Fibroblast of skin of scalp (primary cell): ENCODE results near the gene KLHL18. TPM values are rescaled to one million over a fixed set of nuclear protein-coding genes. Genes with fewer than 3 reads are reported as not detected.
A peak's percentile ranks its signal among the peaks of the same experiment; 100 is the strongest.
"Not testable (repeated sequence)": the region's sequence is repeated elsewhere in the genome, so short reads cannot be mapped to it uniquely, and the experiment has no call there.

Experiments used
- DNase-seq: peaks from one replicate; pipeline ENCODE4 v3.0.0-alpha.2; 2013
- polyA plus RNA-seq, 2 experiments: library from polyadenylated mRNA; unstranded; fragments of 120-200 nt; gene quantifications; one replicate each; pipeline ENCODE4 v1.2.1, GENCODE V29; 2013; ENCODE audit not compliant: insufficient read length in 2 of 2

Gene KLHL18
- polyA plus RNA-seq (2013, experiment 1 of 2; ENCODE audit: insufficient read length), result 16.0 TPM
- polyA plus RNA-seq (2013, experiment 2 of 2; ENCODE audit: insufficient read length), result 16.3 TPM

DNA sequence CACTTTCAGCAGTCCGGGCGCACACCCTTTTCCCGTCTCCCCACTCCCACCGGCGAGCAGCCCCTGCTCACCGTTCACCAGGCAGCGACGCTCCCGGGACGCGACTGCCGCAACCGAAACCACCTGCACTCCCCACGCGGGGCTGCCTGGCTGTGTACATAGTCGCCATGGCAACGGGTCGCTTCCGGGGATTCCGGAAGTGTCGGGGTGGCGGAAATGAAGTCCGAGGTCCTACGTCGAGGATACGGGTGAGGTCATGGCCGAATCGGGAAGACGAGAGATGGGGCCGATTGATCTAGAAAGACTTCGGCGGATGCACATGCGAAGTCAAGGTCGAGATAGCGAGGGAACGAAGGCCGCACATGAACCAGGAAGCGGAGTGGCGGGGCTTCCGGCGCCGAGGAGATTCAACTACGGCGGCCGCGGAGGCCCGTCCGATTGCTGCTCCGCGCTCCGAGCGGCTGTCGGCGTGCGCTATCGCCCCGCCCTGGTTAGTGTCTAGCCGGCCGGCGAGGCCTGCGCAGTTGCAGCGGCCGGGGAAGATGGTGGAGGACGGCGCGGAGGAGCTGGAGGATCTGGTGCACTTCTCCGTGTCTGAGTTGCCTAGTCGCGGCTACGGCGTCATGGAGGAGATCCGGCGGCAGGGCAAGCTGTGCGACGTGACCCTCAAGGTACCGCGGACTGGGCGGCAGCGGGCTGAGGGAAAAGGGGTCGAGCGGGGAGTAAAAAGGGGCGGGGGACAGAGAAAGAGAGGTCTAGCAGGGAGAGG is at the start of gene KLHL18, which contains the start of gene KIF9:
Gene KLHL18, plus strand, starts transcription at position 521 of the 769 bp plus-strand sequence. Its CDS starts 22 bp downstream, at position 543.
Gene KIF9, minus strand, starts transcription at position 376 of the 769 bp plus-strand sequence. CDS start 5,425 bp downstream, outside the sequence.
- peak; percentile 92 for DNase-seq

DNA sequence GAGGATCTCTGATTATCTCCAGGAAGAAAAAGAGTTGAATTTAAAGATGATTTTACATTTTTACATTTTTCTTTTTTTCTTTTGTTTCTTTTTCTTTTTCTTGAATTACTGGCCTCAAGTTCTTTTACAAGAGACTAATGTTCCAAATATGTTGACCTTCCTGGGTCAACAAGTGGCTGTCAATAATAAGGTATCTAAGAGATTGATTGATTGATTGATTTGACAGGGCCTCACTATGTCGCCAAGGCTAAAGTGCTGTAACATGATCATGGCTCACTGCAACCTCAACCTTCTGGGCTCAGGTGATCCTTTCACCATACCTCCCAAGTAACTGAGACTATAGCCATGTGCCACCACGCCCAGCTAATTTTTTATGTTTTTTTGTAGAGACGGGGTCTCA is 44.7 kb upstream of the KLHL18 start:
- DNase-seq, result no peak

DNA sequence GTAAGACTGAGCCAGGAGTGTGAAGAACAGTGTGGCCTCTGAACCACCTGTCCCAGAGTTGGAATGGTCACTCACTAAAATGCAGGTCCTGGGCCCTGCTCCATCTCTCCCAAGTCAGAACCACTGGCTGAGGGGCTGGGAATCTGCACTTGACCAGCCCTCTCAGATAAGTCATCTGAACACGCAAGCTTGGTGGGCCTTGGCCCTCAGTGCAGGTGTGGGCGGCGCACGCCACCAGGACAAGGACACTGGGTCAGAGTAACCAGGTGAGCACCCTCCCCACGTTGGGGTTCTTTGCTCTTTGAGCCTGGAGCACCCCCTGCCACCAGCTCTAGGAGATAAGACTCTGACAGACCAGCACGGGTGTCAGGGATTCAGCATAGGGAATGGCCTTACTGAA is 42.8 kb upstream of the KLHL18 start:
- DNase-seq, result no peak

DNA sequence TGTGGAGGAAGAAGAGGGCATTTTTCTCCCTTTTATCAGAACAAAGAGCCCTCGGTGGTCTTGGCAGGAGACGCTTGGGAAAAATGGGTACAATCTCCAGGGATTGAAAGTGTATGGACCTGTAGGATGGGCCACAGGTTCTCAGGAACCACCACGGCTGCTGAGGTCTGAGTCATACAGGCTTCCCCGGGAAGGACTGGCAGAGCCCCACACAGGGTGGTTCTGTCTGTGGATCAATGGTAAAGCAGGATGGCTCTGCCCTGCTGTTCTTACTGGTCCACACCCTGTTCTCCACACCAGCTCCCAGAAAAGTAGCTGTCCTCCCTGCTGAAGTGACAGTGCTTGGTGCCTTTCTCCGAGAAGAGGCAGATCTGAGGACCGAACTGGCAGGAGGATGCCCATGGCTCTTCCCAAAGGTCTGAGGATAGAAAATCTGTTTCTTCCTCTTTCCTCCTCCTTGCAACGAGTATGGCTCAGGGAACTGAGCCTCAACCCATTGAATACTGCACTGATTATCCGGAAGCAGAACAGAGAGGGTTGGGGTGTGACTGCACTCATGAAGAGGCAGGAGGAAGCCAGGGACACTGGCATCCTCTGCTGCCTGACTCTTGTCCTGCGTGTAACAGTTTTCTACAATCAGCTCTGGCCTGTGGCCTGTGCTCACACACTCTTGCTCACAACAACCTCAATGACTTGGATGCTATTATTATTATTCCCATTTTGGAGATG is 39.2 kb upstream of the KLHL18 start:
- DNase-seq, result no peak

DNA sequence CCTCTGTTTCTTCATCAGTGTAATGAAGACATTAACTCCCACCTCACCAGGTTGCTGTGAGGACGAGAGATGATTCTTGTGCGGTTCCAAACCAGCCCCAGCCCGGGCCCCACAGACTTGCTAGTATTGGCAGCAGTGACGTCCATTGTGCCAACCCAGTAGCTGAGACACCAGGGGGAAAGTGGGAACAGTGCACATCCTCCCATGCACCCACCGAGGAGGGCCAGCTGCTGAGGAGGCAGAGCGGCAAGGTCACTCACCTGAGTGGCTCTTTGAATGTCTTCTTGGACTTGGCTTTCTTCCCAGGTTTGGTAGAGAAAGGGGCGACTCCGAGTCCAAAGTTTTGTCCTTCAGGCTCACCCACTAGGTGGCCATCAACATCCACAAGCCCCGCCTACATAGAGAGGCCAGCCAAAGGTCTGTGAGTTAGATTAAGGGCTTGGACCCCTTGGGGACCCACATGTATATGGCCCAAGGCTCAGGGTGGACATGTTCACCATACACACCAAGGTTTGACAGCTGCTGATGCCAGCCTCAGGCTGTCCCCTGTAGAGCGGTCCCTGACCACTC is 38.1 kb upstream of the KLHL18 start:
- DNase-seq, result no peak

DNA sequence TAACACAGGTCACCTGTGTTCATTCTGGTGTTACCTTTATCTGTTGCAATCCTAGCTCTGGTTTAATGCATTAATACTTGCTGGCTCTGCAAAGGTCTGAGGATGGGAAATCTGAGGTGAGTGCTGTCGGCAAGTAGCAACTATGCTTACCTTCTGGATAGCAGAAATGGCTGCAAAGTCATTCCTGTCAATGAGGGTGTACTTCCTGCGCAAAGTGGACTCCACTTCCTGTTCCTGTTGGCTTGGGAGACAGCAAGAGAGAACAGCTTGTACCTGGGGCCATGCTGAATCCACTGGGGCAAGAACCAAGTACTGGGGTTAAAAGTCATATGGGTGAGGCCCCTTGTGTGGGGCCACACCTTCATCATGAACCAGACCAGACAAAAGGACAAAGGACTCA is 37.5 kb upstream of the KLHL18 start:
- no peak for DNase-seq

DNA sequence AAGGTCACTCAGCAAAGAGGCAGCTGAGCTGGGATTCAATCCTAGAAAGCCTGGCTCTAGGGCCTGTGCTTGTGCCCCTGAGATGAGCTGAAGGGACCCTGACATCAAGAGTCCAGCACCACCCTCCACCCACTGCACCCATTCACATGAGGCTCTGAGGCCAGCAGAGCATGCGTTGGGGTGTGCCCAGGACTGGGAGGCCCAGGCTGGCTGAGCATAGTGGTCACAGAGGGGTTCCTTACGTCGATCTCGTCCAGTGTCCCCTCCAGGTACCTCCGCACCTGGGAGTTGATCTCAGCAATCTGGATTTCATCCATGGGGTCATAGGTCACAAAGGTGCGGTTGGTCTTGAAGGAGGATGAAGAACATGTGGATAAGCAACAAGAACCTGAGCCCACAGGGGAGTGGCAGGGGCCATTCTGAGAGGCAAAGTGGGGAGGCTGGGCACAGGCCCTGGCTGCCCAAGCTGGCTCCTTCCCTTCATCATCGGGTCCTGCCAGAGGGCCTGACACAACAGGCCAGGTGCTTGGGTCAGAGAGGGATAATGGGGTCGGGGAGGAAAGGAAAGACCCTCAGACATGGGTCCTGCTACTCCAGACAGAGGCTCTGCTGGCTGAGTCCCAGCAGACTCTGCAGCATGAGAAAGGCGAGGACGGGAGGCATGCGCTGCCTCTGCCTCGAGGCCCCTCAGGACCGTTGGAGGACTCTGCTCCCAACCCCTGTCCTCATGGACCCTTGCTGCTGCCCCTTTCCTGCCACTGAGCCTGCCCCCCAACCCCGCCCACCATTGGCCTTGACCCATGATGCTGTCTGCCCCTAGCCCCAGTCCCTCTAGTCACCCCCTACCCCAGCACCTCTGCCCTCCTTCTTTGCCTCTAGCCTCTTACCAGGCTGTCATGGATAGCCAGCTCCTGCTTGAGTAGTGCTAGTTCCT is 35.3 kb upstream of the KLHL18 start:
- no peak for DNase-seq

DNA sequence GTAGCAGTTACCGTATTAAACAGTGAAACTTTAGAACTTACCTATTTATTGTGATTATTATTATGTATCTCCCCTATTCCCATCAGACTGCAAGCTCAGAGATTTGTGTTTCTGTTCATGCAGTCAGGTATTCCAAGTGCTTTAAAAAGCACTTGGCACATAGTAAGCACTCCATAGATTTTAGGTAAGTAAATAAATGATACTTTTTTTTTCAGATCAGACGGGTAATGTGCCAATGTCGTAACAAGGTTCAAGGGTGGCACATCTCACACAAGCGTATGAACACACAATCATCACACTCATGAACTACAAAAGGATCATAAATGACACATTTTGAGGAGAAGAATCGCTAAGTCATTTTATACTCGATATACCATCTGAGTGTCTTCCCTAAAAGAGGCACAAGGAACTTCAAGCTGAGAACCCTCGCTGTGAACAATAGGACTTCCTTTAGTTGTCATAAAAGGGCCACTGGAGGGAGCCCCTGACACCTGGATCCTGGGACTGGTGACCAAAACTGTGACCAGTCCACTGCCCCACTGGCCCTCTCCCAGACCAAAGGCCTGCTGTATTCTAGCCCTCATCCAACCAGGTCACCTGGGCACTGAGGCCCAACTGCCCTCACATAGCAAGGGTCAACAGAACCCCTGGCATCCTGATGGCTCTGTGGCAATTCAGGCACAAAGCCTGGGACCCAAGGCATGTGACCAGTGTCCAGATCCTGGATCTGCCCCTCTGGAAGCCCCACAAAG is 32.3 kb upstream of the KLHL18 start:
- DNase-seq, result peak; percentile 30

DNA sequence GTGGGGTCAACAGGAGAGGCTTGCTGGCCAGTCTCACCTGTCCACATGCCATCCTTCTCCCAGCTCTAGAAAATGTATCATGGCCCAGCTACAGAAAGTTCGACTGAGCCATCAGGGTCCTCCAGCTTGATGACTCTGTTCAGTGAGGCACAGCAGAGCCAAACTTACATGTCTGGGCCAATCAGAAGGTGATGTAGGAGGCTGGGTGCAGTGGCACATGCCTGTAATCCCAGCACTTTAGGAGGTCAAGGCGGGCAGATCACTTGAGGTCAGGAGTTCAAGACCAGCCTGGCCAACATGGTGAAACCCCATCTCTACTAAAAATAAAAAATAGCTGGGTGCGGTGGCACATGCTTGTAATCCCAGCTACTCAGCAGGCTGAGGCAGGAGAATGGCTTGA is 31.7 kb upstream of the KLHL18 start:
- not testable (repeated sequence) for DNase-seq

DNA sequence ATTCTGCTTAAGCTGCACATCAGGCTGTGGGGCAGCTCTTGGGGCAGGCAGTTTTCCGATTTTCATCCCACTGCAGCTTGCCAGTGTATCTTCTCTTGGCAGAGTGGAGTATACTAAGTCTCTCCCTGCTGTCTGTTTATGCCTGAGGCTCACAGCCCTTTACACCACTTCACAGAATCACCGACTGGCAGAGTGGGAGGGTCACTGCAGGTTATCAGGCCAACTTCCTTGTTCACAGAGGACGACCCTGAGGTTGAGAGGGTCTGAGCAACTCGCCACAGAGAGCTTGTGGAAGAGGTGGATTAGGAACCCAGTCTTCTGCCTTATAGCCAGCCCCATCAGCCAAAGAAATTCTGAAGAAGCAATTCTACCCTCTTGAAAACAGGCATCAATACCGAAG is 31.1 kb upstream of the KLHL18 start:
- no peak for DNase-seq

DNA sequence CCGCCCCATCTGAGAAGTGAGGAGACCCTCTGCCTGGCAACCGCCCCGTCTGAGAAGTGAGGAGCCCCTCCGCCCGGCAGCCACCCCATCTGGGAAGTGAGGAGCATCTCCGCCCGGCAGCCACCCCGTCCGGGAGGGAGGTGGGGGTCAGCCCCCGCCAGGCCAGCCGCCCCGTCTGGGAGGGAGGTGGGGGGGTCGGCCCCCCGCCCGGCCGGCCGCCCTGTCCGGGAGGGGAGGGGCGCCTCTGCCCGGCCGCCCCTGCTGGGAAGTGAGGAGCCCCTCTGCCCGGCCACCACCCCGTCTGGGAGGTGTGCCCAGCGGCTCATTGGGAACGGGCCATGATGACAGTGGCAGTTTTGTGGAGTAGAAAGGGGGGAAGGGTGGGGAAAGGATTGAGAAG is 26.4 kb upstream of the KLHL18 start:
- not testable (repeated sequence) for DNase-seq

DNA sequence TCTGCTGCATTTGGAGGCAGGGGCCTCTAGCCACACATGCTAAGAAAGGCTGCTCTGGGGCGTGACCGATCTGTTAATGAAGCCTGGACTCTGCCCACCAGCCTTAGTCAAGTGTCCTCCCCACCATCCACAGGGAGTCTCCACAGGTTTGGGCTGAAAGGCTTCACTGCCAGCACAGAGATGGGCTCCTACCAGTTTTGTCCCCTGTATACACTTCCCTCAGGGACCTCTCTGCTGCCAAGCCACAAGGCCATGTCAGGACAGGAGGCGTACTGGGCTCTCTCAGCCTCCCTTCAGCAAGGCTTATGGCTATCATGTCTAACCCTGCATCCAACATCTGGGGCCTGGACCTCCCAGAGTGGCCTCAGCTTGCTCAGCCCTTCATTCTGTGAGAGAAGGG is 23.6 kb upstream of the KLHL18 start:
- no peak for DNase-seq

DNA sequence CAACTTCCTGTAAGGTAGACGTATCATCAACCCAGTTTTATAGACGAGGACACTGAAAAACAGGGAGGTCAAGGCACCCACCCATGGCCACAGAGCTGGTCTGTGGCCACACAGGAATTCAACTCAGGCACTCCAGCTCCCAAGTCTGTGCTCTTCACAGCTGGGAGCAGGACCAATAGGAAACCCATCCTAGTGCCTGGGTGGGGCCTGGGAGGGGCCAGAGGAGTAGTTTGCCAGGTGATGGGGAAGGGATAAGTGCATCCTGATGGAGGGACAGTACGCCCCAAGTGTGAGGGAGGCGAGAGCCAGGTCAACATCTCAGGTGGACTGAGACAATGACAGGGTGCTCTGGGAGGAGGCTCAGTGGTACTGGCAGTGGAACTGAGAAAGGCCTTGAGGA is 22.1 kb upstream of the KLHL18 start:
- no peak for DNase-seq

DNA sequence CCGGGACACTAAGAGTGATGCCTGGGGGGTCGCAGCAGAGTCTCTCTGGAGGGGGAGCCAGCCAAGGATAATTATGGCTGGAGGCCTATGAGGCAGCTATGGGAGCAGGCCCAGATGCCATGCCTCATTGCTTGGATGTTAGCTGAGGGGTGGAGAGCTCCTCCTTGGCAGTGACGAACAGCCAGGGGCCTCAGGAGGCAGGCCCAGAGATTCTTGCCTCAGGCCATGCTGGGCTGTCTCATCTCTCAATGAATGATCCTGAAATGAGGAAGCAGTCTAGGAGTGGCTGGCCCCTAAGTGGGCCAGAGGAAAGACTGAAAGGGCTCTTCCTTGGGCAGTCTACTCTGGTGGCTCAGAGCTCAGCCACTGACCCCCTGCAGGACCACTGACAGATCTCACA is 21.4 kb upstream of the KLHL18 start:
- DNase-seq, result no peak

DNA sequence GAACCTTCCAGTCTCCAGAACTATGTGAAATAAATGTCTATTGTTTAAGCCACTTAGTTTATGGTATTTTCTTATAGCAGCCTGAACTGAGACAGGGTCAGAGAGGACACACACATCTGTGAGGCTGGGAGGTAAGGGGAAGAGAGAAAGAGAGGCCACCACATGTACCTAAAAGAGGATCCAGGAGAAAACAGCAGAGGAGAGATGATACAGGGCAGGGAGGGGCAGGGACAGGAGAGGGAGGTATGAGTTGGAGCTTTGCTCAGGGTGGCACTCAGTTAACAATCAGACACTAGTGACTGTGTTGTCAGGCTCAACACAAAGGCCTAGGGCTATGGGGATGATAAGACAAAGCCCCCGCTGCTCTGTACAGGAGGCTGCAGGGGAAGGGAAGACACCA is 17.7 kb upstream of the KLHL18 start:
- DNase-seq, result no peak

DNA sequence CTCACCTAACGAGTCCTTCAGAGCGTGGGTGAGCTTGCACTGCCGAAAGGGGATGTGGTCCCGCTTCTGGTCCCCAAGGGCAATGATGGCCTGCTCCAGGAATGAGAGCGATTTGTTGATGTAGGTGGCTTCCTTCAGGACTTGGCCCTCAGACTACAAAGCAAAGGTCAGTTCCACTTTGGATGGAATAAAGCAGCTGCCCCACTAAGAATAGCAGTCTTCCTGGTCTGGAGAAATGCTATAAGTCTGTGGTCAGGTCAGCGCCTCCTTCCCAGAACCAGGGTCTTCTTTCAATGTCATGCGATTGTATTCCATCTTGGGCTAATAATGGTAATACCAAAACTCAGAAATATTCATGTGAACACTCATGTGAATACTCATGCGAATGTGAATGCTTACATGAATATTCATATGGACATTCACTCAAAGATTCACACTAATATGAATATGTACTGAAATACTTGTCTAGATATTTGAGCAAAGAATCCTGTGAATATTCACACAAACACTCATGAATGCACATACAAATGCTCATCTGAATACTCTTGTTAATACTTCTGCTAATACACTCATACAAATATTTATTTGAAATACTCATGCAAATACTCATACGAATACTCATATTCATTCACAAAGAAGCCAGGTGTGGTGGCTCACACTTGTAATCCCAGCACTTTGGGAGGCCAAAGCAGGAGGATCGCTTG is 16.9 kb upstream of the KLHL18 start:
- DNase-seq, result no peak

DNA sequence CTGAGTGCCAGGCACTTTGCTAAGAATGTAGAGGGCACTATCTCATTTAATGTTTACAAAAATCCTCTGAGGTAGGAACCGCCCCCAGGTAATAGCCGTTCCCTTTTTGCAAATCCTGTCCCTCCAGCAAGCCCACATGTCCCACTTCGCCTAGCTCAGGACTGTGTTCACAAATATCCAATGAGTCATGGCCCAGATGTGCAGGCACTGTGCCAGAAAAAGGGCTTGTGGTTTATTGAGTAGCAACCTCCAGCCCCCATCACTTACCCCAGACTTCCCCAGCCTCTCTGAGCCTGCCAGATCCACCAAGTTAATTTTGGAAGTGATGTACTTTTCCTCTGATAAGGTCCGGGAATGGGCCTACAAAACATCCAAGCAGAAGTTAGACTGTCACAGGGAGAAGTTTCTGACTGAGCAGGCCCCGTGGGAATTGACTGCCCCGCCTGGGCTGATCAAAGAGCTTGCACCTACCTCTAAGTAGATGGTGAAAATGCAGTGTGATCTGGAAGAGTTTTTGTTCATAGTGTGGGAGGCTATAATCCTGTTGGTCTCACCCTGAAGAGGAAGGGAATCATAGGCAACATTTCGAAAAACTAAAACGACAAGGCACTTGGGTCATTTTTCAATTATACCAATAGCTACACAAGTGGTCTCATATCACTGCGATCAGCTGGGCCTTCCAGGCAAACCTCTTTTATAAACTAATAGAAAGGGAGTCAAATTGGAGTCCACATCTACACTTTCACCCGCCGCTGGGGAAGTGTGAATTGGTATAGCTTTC is 15.8 kb upstream of the KLHL18 start:
- peak; percentile 93 for DNase-seq

DNA sequence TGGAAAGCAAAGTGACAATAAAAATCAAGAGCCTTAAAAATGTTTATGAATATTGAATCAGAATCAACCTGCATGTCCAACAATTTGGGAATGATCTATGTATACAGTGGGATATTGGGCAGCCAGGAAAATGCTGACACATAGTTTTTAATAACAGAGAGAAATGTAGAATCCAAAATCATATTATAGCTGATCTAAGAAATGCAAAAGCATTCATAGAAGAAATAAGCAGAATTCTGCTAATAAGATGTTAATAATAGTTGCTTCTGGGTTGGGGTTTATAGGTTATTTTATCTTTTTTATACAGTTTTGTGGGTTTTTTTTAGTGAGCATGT is 15.3 kb upstream of the KLHL18 start:
- DNase-seq, result no peak

DNA sequence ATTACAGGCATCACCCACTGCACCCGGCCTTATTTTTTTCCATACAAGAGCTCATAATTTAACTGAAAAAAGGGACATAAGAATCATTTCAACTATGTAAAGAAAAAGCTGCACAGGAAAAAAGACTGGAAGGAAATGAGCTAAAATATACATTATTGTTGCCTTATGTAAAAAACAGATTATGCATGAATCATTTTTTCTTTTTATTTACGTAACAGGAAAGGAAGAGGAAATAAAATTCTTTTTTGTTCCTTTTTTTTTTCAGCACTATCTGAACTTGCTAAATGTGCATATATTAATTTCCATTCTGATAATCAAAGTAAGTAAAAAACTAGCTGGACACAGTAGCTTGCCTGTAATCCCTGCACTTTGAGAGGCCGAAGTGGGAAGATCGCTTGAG is 12.2 kb upstream of the KLHL18 start:
- DNase-seq, result no peak

DNA sequence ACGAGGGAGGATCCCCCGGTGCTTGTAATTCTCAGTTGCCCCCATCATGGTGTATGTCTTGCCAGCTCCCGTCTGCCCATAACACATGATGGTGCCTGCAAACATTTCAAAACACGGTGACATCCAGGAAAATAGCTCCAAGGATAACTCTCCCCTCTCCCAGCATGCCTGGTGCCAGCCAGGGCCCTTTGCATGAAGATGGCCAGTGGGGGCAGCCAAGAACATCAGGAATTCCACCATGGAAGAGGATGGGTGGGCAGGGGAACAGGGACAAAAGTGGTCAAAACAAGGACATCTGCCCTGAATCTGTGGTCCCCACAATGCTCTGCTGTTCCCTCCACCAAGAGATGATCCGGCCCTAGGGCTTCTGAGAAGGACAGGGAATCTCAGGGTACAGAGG is 9.2 kb upstream of the KLHL18 start:
- no peak for DNase-seq
